Measurements from ENCODE around the gene KCNQ1.

DNA sequence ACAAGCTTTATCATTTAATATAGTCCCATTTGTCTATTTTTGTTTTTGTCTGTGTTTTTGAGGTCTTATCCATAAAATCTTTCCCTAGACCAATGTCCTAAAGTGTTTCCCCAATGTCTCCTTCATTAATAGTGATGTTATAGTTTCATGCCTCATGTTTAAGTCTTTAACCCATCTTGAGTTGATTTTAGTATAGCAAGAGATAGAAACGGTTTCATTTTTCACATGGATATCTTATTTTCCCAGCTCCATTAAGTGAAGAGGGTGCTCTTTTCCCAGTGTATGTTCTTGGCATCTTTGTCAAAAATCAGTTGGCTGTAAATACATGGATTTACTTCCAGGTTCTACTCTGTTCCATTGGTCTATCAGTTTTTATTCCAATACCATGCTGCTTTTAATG, 196.8 kb downstream of the KCNQ1 start:
- TF ChIP-seq, protein P1, sequence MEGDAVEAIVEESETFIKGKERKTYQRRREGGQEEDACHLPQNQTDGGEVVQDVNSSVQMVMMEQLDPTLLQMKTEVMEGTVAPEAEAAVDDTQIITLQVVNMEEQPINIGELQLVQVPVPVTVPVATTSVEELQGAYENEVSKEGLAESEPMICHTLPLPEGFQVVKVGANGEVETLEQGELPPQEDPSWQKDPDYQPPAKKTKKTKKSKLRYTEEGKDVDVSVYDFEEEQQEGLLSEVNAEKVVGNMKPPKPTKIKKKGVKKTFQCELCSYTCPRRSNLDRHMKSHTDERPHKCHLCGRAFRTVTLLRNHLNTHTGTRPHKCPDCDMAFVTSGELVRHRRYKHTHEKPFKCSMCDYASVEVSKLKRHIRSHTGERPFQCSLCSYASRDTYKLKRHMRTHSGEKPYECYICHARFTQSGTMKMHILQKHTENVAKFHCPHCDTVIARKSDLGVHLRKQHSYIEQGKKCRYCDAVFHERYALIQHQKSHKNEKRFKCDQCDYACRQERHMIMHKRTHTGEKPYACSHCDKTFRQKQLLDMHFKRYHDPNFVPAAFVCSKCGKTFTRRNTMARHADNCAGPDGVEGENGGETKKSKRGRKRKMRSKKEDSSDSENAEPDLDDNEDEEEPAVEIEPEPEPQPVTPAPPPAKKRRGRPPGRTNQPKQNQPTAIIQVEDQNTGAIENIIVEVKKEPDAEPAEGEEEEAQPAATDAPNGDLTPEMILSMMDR (IDR thresholded peaks at IDR 0.05) = no peak
- no peak for TF ChIP-seq POLR2A (IDR thresholded peaks at IDR 0.05)
- TF ChIP-seq EP300 (IDR thresholded peaks at IDR 0.05) = no peak
